Lung (tissue), 16 donors: Measurements from ENCODE around the gene UNC5C. TPM values are rescaled to one million over a fixed set of nuclear protein-coding genes. Genes with fewer than 3 reads are reported as not detected.

Experiments
- ATAC-seq: fragments of 200-7000 bp; cut with Tn5 transposase; one replicate; pipeline ENCODE4 v1.9.1; 2020; ENCODE audit warnings: moderate number of reproducible peaks; ENCODE audit not compliant: insufficient read depth, low FRiP score
- DNase-seq, 3 donors: peaks; one replicate each; pipeline ENCODE4 v3.0.0-alpha.2; 2013 to 2017
- H3K27ac ChIP-seq, 2 donors: one replicate each; pipeline ENCODE4 v1.5.1; 2013; ENCODE audit warnings: mild to moderate bottlenecking in 2 of 2, moderate library complexity in 2 of 2, control low read depth in 1 of 2, inconsistent platforms in 1 of 2, low read depth in 1 of 2, low read length in 1 of 2
- H3K27me3 ChIP-seq, 3 donors: one replicate each; pipeline ENCODE4 v1.5.1; 2013; ENCODE audit warnings: low read length in 2 of 3; ENCODE audit not compliant: control insufficient read depth in 3 of 3, insufficient read depth in 3 of 3
- H3K36me3 ChIP-seq, 4 donors: one replicate each; pipeline ENCODE4 v1.5.1; 2013; ENCODE audit warnings: low read length in 4 of 4, mild to moderate bottlenecking in 1 of 4, moderate library complexity in 1 of 4; ENCODE audit not compliant: control insufficient read depth in 4 of 4, insufficient read depth in 4 of 4
- H3K4me1 ChIP-seq, 5 donors: one replicate each; pipeline ENCODE4 v1.5.1; 2013; ENCODE audit warnings: low read length in 5 of 5, mild to moderate bottlenecking in 2 of 5, moderate library complexity in 1 of 5; ENCODE audit not compliant: control insufficient read depth in 5 of 5, insufficient read depth in 5 of 5
- H3K4me3 ChIP-seq: one replicate; pipeline ENCODE4 v1.5.1; 2013; ENCODE audit warnings: mild to moderate bottlenecking, control low read depth, moderate library complexity
- H3K9ac ChIP-seq, 2 donors: one replicate each; pipeline ENCODE4 v1.5.1; 2013; ENCODE audit warnings: low read length in 2 of 2, control low read depth in 1 of 2; ENCODE audit not compliant: insufficient read depth in 1 of 2
- H3K9me3 ChIP-seq, 4 donors: one replicate each; pipeline ENCODE4 v1.5.1; 2013; ENCODE audit warnings: low read length in 3 of 4, mild to moderate bottlenecking in 1 of 4, moderate library complexity in 1 of 4; ENCODE audit not compliant: control insufficient read depth in 4 of 4, insufficient read depth in 3 of 4
- CTCF ChIP-seq: IDR thresholded peaks from 2 replicates; pipeline ENCODE4 v1.5.1; 2012; ENCODE audit warnings: mild to moderate bottlenecking; ENCODE audit errors: control extremely low read depth, extremely low read depth
- WGBS, 2 donors: extraction: QIAGEN DNeasy Blood & Tissue Kit; methylation state at CpG; one replicate each; pipeline ENCODE4 v1.1.7; 2013; 5-methylcytosine and 5-hydroxymethylcytosine counted together
- long read RNA-seq, 5 donors: transcript quantifications; one replicate each; lab custom pipeline, GENCODE V29; 2026
- polyA plus RNA-seq, 2 donors: library from polyadenylated mRNA; stranded (reverse); fragments of 200-250 nt; gene quantifications; one replicate each; pipeline ENCODE4 v1.2.1, GENCODE V29; 2013
- total RNA-seq, 2 donors: library from RNA; depleted of rRNA in 1 of 2; stranded (reverse); fragments of >200 nt in 1 of 2; gene quantifications; one replicate each; pipeline ENCODE4 v1.2.1, GENCODE V29; 2014 to 2021
- donor health status: control.
- donor health status: control.
- donor health status: Bipolar disorder and iron deficiency.
- donor health status: healthy.
- donor health status: DM: yes; HTN: yes; CAD: no.

Gene UNC5C
- total RNA-seq (10 to 100 TPM in 1 of 2 donors, 1 to 10 TPM in 1; 6.9 to 27.9 TPM), polyA plus RNA-seq (under 1 TPM; 0.55 to 0.68 TPM)
- long read RNA-seq, donor 1, partial matches to known transcripts: 6 of 6 reads
- long read RNA-seq, donor 1, other reads (novel, unspliced or antisense): 0 of 6 reads
- long read RNA-seq, donor 2, partial matches to known transcripts: 5 of 5 reads
- long read RNA-seq, donor 2, other reads (novel, unspliced or antisense): 0 of 5 reads
- long read RNA-seq, donor 3: 0 reads
- long read RNA-seq, donor 4, partial matches to known transcripts: 6 of 6 reads
- long read RNA-seq, donor 4, other reads (novel, unspliced or antisense): 0 of 6 reads
- long read RNA-seq, donor 5: 0 reads

DNA sequence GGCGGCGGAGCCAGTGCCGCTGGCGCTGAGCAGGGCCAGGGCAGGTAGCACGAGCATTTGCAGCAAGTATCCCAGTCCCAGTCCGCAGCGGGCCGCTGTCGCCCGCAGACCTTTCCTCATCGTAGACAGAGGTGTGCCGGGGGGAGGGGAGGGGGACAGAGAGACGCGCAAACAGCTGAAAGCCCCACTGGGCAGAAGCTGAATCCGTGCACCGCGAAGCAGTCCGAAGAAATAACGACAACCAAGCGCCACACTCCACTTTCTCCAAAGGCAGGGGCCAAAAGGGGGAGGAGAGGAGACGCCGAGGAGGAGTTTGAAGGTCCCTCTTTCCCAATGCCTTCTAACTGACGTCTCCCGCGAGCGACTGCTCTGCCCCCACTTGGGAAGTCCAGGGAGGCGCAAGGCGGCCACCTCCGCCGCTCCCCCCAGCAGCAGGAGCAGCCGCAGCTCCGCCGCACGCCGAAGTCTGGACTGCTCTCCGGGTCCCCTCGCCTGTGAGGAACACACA lies at the start of gene UNC5C:
UNC5C (minus strand) TSS at position 236 of the 508 bp plus-strand sequence.
- 1 to 2% methylated on average over 30 to 37 of the region's 37 CpGs for WGBS, 2 donors
- H3K36me3 ChIP-seq: peaks cover 0 to 6% (median 0%) of the 10 kb centered on the region in 4 donors
- ATAC-seq (peak; percentile 47), DNase-seq (peak; percentile 97 to 99 (median 98))
- H3K4me3 ChIP-seq: peak within 1 kb of the TSS; percentile 53
- peaks cover 0 to 7% (median 0%) of the 10 kb centered on the region in 4 donors for H3K9me3 ChIP-seq
- peaks cover 0 to 16% (median 3%) of the 10 kb centered on the region in 3 donors for H3K27me3 ChIP-seq
- peaks cover 0 to 41% (median 5%) of the 10 kb centered on the region in 5 donors for H3K4me1 ChIP-seq
- peak within 1 kb of the TSS; percentile 62 to 87 for H3K27ac ChIP-seq
- no peak for TF ChIP-seq CTCF
- peak within 1 kb of the TSS in 1 of 2 donors; percentile 84 for H3K9ac ChIP-seq

GRCh38 chr4:95596676-95597075 lies 47.9 kb upstream of the UNC5C start:
- WGBS, 2 donors: 84 to 88% methylated on average over 7 of the region's 7 CpGs
- no peaks in the 10 kb centered on the region for H3K36me3 ChIP-seq
- TF ChIP-seq CTCF: no peak
- DNase-seq: no peak
- H3K4me1 ChIP-seq: no peaks in the 10 kb centered on the region
- ATAC-seq: no peak
- H3K27ac ChIP-seq: no peak overlapping the region
- no peaks in the 10 kb centered on the region for H3K27me3 ChIP-seq
- H3K9ac ChIP-seq: no peak overlapping the region
- H3K9me3 ChIP-seq: no peaks in the 10 kb centered on the region
- no peak overlapping the region for H3K4me3 ChIP-seq

- 90 to 93% methylated on average over 1 of the region's 1 CpG for WGBS, 2 donors
- ATAC-seq: no peak
Measured at GRCh38 chr4:95594629-95595028, 45.9 kb upstream of the UNC5C start.

More at GRCh38 chr4:95594629-95595028, 45.9 kb upstream of the UNC5C start:
- DNase-seq: no peak
- H3K36me3 ChIP-seq: no peaks in the 10 kb centered on the region
- no peak overlapping the region for H3K9ac ChIP-seq
- no peak overlapping the region for H3K4me3 ChIP-seq
- H3K4me1 ChIP-seq: no peaks in the 10 kb centered on the region
- H3K27me3 ChIP-seq: no peaks in the 10 kb centered on the region
- H3K27ac ChIP-seq: no peak overlapping the region
- no peak for TF ChIP-seq CTCF
- H3K9me3 ChIP-seq: no peaks in the 10 kb centered on the region
